Glutamatergic neuron (in vitro differentiated cells): ENCODE data around the gene DRICH1. TPM values are rescaled to one million over a fixed set of nuclear protein-coding genes. Genes with fewer than 3 reads are reported as not detected.

ENCODE experiments used
- DNase-seq: peaks from one replicate; pipeline ENCODE4 v3.0.0; 2022
- H3K27ac Mint-ChIP-seq: one replicate; pipeline ENCODE4 v1.8.0; 2020; ENCODE audit warnings: mild to moderate bottlenecking, mixed read lengths, inconsistent platforms; ENCODE audit not compliant: unreplicated experiment
- H3K27me3 Mint-ChIP-seq: one replicate; pipeline ENCODE4 v1.8.0; 2020; ENCODE audit warnings: mild to moderate bottlenecking, moderate library complexity, mixed read lengths, inconsistent platforms; ENCODE audit not compliant: unreplicated experiment
- H3K36me3 Mint-ChIP-seq: one replicate; pipeline ENCODE4 v1.8.0; 2020; ENCODE audit warnings: mild to moderate bottlenecking, mixed read lengths, inconsistent platforms; ENCODE audit not compliant: unreplicated experiment
- H3K4me1 Mint-ChIP-seq: one replicate; pipeline ENCODE4 v1.8.0; 2020; ENCODE audit warnings: mild to moderate bottlenecking, low read depth, mixed read lengths, inconsistent platforms; ENCODE audit not compliant: unreplicated experiment
- H3K4me3 Mint-ChIP-seq: one replicate; pipeline ENCODE4 v1.8.0; 2020; ENCODE audit warnings: mild to moderate bottlenecking, mixed read lengths, inconsistent platforms; ENCODE audit not compliant: unreplicated experiment
- H3K9me3 Mint-ChIP-seq: one replicate; pipeline ENCODE4 v1.8.0; 2020; ENCODE audit warnings: mild to moderate bottlenecking, moderate library complexity, mixed read lengths, inconsistent platforms; ENCODE audit not compliant: unreplicated experiment
- CTCF ChIP-seq: fragments of 200-600 bp; sonication (generic); IDR thresholded peaks from one replicate; pipeline ENCODE4 v1.5.0; 2021; ENCODE audit not compliant: partially characterized antibody, unreplicated experiment
- total RNA-seq: library from RNA; stranded (reverse); fragmentation: NEBNext Ultra II Directional; extraction: Animal tissue kit (Norgen Biotek cat#: 25700); gene quantifications from one replicate; pipeline ENCODE4 v1.2.1, GENCODE V29; 2021; ENCODE audit not compliant: unreplicated experiment

Gene DRICH1
- total RNA-seq, 1 donor from 2014 or later, result not detected

- peaks cover 7% of the 10 kb centered on the region for H3K4me1 Mint-ChIP-seq
- no peaks in the 10 kb centered on the region for H3K9me3 Mint-ChIP-seq
- H3K4me3 Mint-ChIP-seq, result no peak overlapping the region
- H3K27ac Mint-ChIP-seq, result no peak overlapping the region
- TF ChIP-seq CTCF, result no peak
- H3K36me3 Mint-ChIP-seq, result no peaks in the 10 kb centered on the region
- peaks cover 3% of the 10 kb centered on the region for H3K27me3 Mint-ChIP-seq
- no peak for DNase-seq
These were observed 10.9 kb downstream of the DRICH1 start for GRCh38 chr22:23621082-23621780.

- Mint-ChIP-seq H3K9me3 (no peaks in the 10 kb centered on the region), H3K36me3 (no peaks in the 10 kb centered on the region), H3K4me3 (no peak overlapping the region), H3K4me1 (no peaks in the 10 kb centered on the region), H3K27ac (no peak overlapping the region), H3K27me3 (peaks cover 5% of the 10 kb centered on the region)
- no peak for TF ChIP-seq CTCF
- DNase-seq, result no peak
These were observed 18.7 kb downstream of the DRICH1 start for GRCh38 chr22:23613193-23613972.

- Mint-ChIP-seq H3K36me3 (no peaks in the 10 kb centered on the region), H3K9me3 (no peaks in the 10 kb centered on the region), H3K4me1 (no peaks in the 10 kb centered on the region), H3K4me3 (no peak overlapping the region), H3K27me3 (peaks cover 2% of the 10 kb centered on the region), H3K27ac (no peak overlapping the region)
- no peak for TF ChIP-seq CTCF
- no peak for DNase-seq
These were observed 21.9 kb downstream of the DRICH1 start for GRCh38 chr22:23609983-23610781.

- no peaks in the 10 kb centered on the region for H3K9me3 Mint-ChIP-seq
- DNase-seq, result no peak
- no peaks in the 10 kb centered on the region for H3K4me1 Mint-ChIP-seq
- peaks cover 2% of the 10 kb centered on the region for H3K27me3 Mint-ChIP-seq
- no peak overlapping the region for H3K4me3 Mint-ChIP-seq
- H3K36me3 Mint-ChIP-seq, result no peaks in the 10 kb centered on the region
- TF ChIP-seq CTCF, result no peak
- no peak overlapping the region for H3K27ac Mint-ChIP-seq
These were observed 23.5 kb downstream of the DRICH1 start for GRCh38 chr22:23608583-23608982.
